WTC11 (cell line): Measurements from ENCODE around the gene CARS2. TPM values are rescaled to one million over a fixed set of nuclear protein-coding genes. Genes with fewer than 3 reads are reported as not detected.
A peak's percentile ranks its signal among the peaks of the same experiment; 100 is the strongest.

Experiments
- AFF4 ChIP-seq: sonication (generic); formaldehyde crosslinking; IDR thresholded peaks from 2 replicates; pipeline ENCODE4 v1.8.1; 2023; ENCODE audit warnings: mild to moderate bottlenecking, missing genetic modification reagents, borderline replicate concordance
- GRHL2 ChIP-seq: fragments of 250-450 bp; sonication (Bioruptor Pico); IDR thresholded peaks from 2 replicates; pipeline ENCODE4 v1.8.0; 2022; ENCODE audit warnings: mild to moderate bottlenecking, moderate library complexity; ENCODE audit not compliant: insufficient replicate concordance, severe bottlenecking
- IRF1 ChIP-seq: sonication (generic); formaldehyde crosslinking; IDR thresholded peaks from 2 replicates; pipeline ENCODE4 v1.8.0; 2023; ENCODE audit warnings: missing genetic modification reagents
- KAT7 ChIP-seq: sonication (generic); formaldehyde crosslinking; IDR thresholded peaks from 2 replicates; pipeline ENCODE4 v1.8.1; 2023; ENCODE audit warnings: missing genetic modification reagents, mild to moderate bottlenecking, borderline replicate concordance
- MAX ChIP-seq: sonication (generic); formaldehyde crosslinking; IDR thresholded peaks from 2 replicates; pipeline ENCODE4 v1.8.0; 2022; ENCODE audit warnings: mild to moderate bottlenecking, missing genetic modification reagents
- MXD4 ChIP-seq: fragments of 250-450 bp; sonication (Bioruptor Pico); IDR thresholded peaks from 2 replicates; pipeline ENCODE4 v1.8.0; 2021; ENCODE audit warnings: mild to moderate bottlenecking, moderate library complexity, borderline replicate concordance
- MYBL2 ChIP-seq: sonication (generic); formaldehyde crosslinking; IDR thresholded peaks from 2 replicates; pipeline ENCODE4 v1.8.1; 2023; ENCODE audit warnings: mild to moderate bottlenecking, moderate library complexity, missing genetic modification reagents
- PREB ChIP-seq: sonication (generic); formaldehyde crosslinking; IDR thresholded peaks from 2 replicates; pipeline ENCODE4 v1.8.1; 2022; ENCODE audit warnings: mild to moderate bottlenecking, missing genetic modification reagents, moderate library complexity, borderline replicate concordance
- SMAD4 ChIP-seq: sonication (generic); formaldehyde crosslinking; IDR thresholded peaks from 2 replicates; pipeline ENCODE4 v1.8.0; 2022; ENCODE audit warnings: mild to moderate bottlenecking, missing genetic modification reagents
- TP53 ChIP-seq: sonication (generic); formaldehyde crosslinking; IDR thresholded peaks from 2 replicates; pipeline ENCODE4 v1.8.1; 2023; ENCODE audit warnings: mild to moderate bottlenecking, missing genetic modification reagents
- ZBTB21 ChIP-seq: sonication (generic); formaldehyde crosslinking; IDR thresholded peaks from 2 replicates; pipeline ENCODE4 v1.8.1; 2023; ENCODE audit warnings: mild to moderate bottlenecking, missing genetic modification reagents, borderline replicate concordance
- ZNF121 ChIP-seq: sonication (generic); formaldehyde crosslinking; IDR thresholded peaks from 2 replicates; pipeline ENCODE4 v1.8.0; 2023; ENCODE audit warnings: missing genetic modification reagents
- ZNF138 ChIP-seq: sonication (generic); formaldehyde crosslinking; conservative IDR thresholded peaks from 2 replicates; pipeline ENCODE4 v1.8.1; 2022; ENCODE audit warnings: mild to moderate bottlenecking, moderate library complexity, missing genetic modification reagents
- ZNF532 ChIP-seq: fragments of 250-450 bp; sonication (Bioruptor Pico); IDR thresholded peaks from 2 replicates; pipeline ENCODE4 v1.9.0; 2021; ENCODE audit warnings: mild to moderate bottlenecking, borderline replicate concordance
- ZNF671 ChIP-seq: fragments of 250-450 bp; sonication (Bioruptor Pico); IDR thresholded peaks from 2 replicates; pipeline ENCODE4 v1.8.0; 2021; ENCODE audit warnings: mild to moderate bottlenecking
- total RNA-seq: library from RNA; stranded (reverse); gene quantifications from 3 replicates; pipeline ENCODE4 v1.2.3, GENCODE V29; 2021
- TF ChIP-seq, protein P1 (sequence below): sonication (generic); formaldehyde crosslinking; IDR thresholded peaks from 2 replicates; pipeline ENCODE4 v1.8.0; 2023; ENCODE audit warnings: missing genetic modification reagents, mild to moderate bottlenecking, borderline replicate concordance
- TF ChIP-seq, protein P2 (sequence below): fragments of 250-450 bp; sonication (Bioruptor Pico); IDR thresholded peaks from 2 replicates; pipeline ENCODE4 v1.9.0; 2021; ENCODE audit warnings: moderate library complexity, mild to moderate bottlenecking, inconsistent platforms, borderline replicate concordance
- TF ChIP-seq, protein P3 (sequence below): sonication (generic); formaldehyde crosslinking; IDR thresholded peaks from 2 replicates; pipeline ENCODE4 v1.8.1; 2023; ENCODE audit warnings: mild to moderate bottlenecking, moderate library complexity, missing genetic modification reagents

Gene CARS2
- total RNA-seq, 1 experiment from 2014 or later: 39.9 TPM

DNA sequence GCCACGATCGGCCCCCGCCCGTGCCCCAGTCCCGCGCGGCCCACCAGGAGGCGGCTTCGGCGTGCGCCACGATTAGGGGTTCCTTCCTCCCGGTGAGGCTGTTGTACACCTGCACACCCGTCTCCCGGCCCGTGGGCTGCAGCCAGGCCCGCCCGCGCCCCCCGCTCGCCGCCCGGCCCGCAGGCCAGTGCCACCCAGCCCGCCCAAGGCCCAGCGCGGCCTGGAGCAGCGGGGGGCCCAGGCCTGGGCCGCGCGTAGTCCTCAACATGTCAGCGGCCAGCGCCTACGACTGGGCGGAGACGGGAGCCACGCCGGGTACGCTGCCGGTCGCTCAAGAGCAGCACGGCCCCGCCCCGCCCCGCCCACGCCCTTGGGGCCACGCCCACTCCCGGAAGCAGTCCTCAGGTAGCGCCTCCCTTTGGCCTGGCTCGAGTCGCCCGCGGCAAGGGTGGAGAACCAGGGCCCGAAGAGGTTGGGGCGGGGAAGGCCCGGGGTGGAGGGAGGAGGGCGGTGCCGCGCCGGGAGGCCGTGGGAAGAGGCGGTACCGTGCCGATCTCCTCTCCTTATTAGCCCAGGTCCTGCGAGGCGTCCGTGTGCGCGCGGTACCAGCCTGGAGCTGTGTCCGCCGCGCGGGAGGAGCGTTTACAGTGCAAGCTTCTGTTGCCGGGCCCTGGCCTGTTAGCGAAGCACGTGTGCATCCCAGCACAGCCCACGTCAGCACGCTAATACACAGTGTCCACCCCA, at the start of gene CARS2 (continued):
- TF ChIP-seq, protein P1, sequence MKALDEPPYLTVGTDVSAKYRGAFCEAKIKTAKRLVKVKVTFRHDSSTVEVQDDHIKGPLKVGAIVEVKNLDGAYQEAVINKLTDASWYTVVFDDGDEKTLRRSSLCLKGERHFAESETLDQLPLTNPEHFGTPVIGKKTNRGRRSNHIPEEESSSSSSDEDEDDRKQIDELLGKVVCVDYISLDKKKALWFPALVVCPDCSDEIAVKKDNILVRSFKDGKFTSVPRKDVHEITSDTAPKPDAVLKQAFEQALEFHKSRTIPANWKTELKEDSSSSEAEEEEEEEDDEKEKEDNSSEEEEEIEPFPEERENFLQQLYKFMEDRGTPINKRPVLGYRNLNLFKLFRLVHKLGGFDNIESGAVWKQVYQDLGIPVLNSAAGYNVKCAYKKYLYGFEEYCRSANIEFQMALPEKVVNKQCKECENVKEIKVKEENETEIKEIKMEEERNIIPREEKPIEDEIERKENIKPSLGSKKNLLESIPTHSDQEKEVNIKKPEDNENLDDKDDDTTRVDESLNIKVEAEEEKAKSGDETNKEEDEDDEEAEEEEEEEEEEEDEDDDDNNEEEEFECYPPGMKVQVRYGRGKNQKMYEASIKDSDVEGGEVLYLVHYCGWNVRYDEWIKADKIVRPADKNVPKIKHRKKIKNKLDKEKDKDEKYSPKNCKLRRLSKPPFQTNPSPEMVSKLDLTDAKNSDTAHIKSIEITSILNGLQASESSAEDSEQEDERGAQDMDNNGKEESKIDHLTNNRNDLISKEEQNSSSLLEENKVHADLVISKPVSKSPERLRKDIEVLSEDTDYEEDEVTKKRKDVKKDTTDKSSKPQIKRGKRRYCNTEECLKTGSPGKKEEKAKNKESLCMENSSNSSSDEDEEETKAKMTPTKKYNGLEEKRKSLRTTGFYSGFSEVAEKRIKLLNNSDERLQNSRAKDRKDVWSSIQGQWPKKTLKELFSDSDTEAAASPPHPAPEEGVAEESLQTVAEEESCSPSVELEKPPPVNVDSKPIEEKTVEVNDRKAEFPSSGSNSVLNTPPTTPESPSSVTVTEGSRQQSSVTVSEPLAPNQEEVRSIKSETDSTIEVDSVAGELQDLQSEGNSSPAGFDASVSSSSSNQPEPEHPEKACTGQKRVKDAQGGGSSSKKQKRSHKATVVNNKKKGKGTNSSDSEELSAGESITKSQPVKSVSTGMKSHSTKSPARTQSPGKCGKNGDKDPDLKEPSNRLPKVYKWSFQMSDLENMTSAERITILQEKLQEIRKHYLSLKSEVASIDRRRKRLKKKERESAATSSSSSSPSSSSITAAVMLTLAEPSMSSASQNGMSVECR (CRISPR knock-in tag): peak; percentile 58; the same call in 1 of the 2 replicates
- TF ChIP-seq MXD4 (CRISPR knock-in tag): no peak
- TF ChIP-seq IRF1: no peak
- TF ChIP-seq, protein P2, sequence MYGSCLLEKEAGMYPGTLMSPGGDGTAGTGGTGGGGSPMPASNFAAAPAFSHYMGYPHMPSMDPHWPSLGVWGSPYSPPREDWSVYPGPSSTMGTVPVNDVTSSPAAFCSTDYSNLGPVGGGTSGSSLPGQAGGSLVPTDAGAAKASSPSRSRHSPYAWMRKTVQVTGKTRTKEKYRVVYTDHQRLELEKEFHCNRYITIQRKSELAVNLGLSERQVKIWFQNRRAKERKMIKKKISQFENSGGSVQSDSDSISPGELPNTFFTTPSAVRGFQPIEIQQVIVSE: no peak
- TF ChIP-seq, protein P3, sequence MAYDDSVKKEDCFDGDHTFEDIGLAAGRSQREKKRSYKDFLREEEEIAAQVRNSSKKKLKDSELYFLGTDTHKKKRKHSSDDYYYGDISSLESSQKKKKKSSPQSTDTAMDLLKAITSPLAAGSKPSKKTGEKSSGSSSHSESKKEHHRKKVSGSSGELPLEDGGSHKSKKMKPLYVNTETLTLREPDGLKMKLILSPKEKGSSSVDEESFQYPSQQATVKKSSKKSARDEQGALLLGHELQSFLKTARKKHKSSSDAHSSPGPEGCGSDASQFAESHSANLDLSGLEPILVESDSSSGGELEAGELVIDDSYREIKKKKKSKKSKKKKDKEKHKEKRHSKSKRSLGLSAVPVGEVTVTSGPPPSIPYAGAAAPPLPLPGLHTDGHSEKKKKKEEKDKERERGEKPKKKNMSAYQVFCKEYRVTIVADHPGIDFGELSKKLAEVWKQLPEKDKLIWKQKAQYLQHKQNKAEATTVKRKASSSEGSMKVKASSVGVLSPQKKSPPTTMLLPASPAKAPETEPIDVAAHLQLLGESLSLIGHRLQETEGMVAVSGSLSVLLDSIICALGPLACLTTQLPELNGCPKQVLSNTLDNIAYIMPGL (CRISPR knock-in tag): peak; percentile 67; the same call in 1 of the 2 replicates
- peak; percentile 69 for TF ChIP-seq TP53
- TF ChIP-seq MYBL2 (CRISPR knock-in tag): no peak
- no peak for TF ChIP-seq GRHL2 (CRISPR knock-in tag)
- no peak for TF ChIP-seq ZNF138 (CRISPR knock-in tag)
- no peak for TF ChIP-seq ZNF532 (CRISPR knock-in tag)
- 0 out of 2 replicates have a peak, but pooled peaks have one; percentile 13 for TF ChIP-seq ZNF121 (CRISPR knock-in tag)
- peak; percentile 88 for TF ChIP-seq MAX (CRISPR knock-in tag)
- no peak for TF ChIP-seq AFF4 (CRISPR knock-in tag)
- no peak for TF ChIP-seq ZBTB21
- TF ChIP-seq ZNF671 (CRISPR knock-in tag): no peak
- 0 out of 2 replicates have a peak, but pooled peaks have one; percentile 43 for TF ChIP-seq SMAD4 (CRISPR knock-in tag)
- 0 out of 2 replicates have a peak, but pooled peaks have one; percentile 76 for TF ChIP-seq KAT7 (CRISPR knock-in tag)
- TF ChIP-seq PREB (CRISPR knock-in tag): no peak
